SK-N-MC (cell line): Measurements from ENCODE around the gene ACSL6.

Experiments
- DNase-seq: peaks from one replicate; pipeline ENCODE4 v3.0.0-alpha.2; 2011; ENCODE audit warnings: low read depth, low spot score
- H3K27ac ChIP-seq: fragments of 200-600 bp; sonication (generic); 2 replicates; pipeline ENCODE4 v1.5.1; 2016; ENCODE audit warnings: mixed run types
- H3K36me3 ChIP-seq: fragments of 200-600 bp; sonication (generic); 2 replicates; pipeline ENCODE4 v1.6.1; 2017; ENCODE audit warnings: antibody characterized with exemption, low read length, mixed read lengths; ENCODE audit not compliant: insufficient read depth
- H3K4me3 ChIP-seq: fragments of 200-600 bp; sonication (generic); 2 replicates; pipeline ENCODE4 v1.5.1; 2016
- H3K9ac ChIP-seq: fragments of 200-600 bp; sonication (generic); 2 replicates; pipeline ENCODE4 v1.8.0; 2017; ENCODE audit warnings: mixed run types, mixed read lengths; ENCODE audit not compliant: insufficient read length
- H3K9me3 ChIP-seq: fragments of 200-600 bp; sonication (generic); 2 replicates; pipeline ENCODE4 v1.6.1; 2017; ENCODE audit warnings: low read depth, mild to moderate bottlenecking, antibody characterized with exemption, low read length, moderate library complexity, mixed read lengths
- EZH2 ChIP-seq: fragments of 200-600 bp; sonication (generic); IDR thresholded peaks from one replicate; pipeline ENCODE4 v1.6.1; 2017; ENCODE audit warnings: antibody characterized with exemption
- FOXP2 ChIP-seq: optimal IDR thresholded peaks from 2 replicates; pipeline ENCODE3; 2011; ENCODE audit warnings: mild to moderate bottlenecking, moderate library complexity; ENCODE audit not compliant: insufficient read depth; ENCODE audit errors: extremely low read length, control extremely low read depth
- POLR2AphosphoS5 ChIP-seq: IDR thresholded peaks from 2 replicates; pipeline ENCODE4 v1.6.1; 2012; ENCODE audit warnings: mild to moderate bottlenecking, low read depth, low read length, borderline replicate concordance

The ACSL6 gene

DNA sequence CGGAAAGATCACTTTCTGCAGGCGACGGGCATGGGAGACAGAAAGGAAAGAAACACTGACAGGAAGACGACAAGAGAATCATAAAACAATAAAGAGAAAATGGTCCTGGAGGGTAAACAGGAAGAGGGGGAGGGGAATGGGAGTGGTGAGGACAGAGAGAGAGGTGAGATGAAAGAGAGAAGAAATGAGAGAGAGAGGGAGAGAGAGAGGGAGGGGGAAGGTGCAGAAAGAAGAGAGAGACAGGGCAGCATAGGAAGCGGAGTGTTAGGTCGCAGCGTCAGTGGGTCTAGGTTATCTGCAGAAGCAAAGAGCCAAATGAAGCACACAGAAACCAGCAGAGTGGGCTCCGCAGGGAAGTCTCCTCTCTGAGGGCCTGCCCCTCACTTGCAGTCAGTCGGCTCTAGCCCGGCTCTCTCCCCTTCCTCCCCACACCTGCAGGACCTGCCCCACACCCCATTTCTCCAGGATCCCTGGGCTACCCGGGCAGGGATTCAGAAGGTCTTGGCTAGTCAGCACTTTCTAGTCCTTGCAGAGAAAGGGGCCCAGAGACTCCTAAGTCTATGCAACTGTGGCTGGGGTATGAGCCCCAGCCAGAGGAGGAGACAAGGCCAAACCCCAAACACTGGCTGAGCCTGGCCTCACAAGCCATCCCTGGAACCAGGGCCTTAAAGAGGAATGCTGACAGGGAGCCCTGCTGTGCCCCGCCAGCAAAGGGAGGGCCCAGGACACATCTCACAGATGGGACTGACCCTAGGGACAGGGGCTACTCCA, 36.3 kb downstream of the ACSL6 start:
- TF ChIP-seq FOXP2: no peak
- TF ChIP-seq POLR2AphosphoS5: no peak
- TF ChIP-seq EZH2: no peak
- Histone ChIP-seq H3K27ac (no peak overlapping the region), H3K9me3 (no peaks in the 10 kb centered on the region), H3K4me3 (no peak overlapping the region), H3K9ac (no peak overlapping the region), H3K36me3 (no peaks in the 10 kb centered on the region)
- no peak for DNase-seq

GRCh38 chr5:131974622-131974955, 36.9 kb downstream of the ACSL6 start:
- no peak for DNase-seq
- TF ChIP-seq POLR2AphosphoS5 (no peak), EZH2 (no peak), FOXP2 (no peak)
- H3K9ac ChIP-seq: no peak overlapping the region
- no peak overlapping the region for H3K4me3 ChIP-seq
- no peaks in the 10 kb centered on the region for H3K36me3 ChIP-seq
- no peak overlapping the region for H3K27ac ChIP-seq
- H3K9me3 ChIP-seq: no peaks in the 10 kb centered on the region

DNA sequence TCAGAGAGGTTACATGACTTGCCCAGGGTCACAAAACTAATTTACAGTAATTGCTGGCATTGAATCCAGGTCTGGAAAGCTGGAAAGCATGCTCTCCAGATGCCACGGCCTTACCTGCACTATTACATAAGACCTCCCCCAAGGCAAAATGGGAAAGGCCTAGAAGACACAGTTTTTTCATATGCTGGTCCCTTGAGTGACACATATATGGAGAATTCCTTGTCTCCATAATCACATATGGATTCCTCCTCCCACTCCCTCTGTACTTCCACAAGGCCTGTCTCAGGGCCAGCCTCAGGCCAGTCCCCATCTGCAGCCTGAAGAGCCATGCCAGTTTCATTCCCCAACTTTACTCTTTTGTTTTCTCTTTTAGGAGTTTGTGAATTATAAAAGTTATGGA, 37.4 kb downstream of the ACSL6 start:
- Histone ChIP-seq H3K4me3 (no peak overlapping the region), H3K27ac (no peak overlapping the region), H3K36me3 (no peaks in the 10 kb centered on the region), H3K9ac (no peak overlapping the region), H3K9me3 (no peaks in the 10 kb centered on the region)
- DNase-seq: no peak
- TF ChIP-seq EZH2 (no peak), FOXP2 (no peak), POLR2AphosphoS5 (no peak)

GRCh38 chr5:131973089-131973712, 38.3 kb downstream of the ACSL6 start:
- DNase-seq: no peak
- TF ChIP-seq FOXP2 (no peak), EZH2 (no peak), POLR2AphosphoS5 (no peak)
- Histone ChIP-seq H3K9ac (no peak overlapping the region), H3K4me3 (no peak overlapping the region), H3K9me3 (no peaks in the 10 kb centered on the region), H3K27ac (no peak overlapping the region), H3K36me3 (no peaks in the 10 kb centered on the region)

GRCh38 chr5:131968396-131968954, 43.0 kb downstream of the ACSL6 start:
- DNase-seq: no peak
- TF ChIP-seq POLR2AphosphoS5 (no peak), EZH2 (no peak)
- Histone ChIP-seq H3K27ac (no peak overlapping the region), H3K4me3 (no peak overlapping the region), H3K9ac (no peak overlapping the region), H3K36me3 (no peaks in the 10 kb centered on the region), H3K9me3 (no peaks in the 10 kb centered on the region)

DNA sequence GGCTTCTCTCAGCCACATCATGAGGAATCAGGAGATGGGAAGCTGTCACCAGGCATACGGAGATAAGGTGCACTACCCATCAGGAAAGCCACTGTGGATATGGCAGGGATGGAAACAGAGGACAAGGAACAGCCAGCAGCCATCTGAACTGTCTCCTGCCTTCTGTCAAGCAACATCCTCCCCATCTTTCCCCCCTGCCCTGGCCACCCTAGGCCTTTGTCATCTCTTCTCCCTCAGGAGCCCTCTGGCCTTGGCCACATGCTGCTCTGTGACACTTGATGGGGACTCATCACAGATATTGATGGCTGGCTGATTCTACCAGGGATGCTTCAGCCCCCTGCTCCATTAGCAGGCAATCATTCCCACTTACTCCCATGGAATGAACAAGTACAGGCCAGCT, 44.9 kb downstream of the ACSL6 start:
- H3K27ac ChIP-seq: no peak overlapping the region
- no peak for DNase-seq
- H3K9ac ChIP-seq: no peak overlapping the region
- H3K9me3 ChIP-seq: no peaks in the 10 kb centered on the region
- TF ChIP-seq EZH2: no peak
- H3K36me3 ChIP-seq: no peaks in the 10 kb centered on the region
- no peak overlapping the region for H3K4me3 ChIP-seq

DNA sequence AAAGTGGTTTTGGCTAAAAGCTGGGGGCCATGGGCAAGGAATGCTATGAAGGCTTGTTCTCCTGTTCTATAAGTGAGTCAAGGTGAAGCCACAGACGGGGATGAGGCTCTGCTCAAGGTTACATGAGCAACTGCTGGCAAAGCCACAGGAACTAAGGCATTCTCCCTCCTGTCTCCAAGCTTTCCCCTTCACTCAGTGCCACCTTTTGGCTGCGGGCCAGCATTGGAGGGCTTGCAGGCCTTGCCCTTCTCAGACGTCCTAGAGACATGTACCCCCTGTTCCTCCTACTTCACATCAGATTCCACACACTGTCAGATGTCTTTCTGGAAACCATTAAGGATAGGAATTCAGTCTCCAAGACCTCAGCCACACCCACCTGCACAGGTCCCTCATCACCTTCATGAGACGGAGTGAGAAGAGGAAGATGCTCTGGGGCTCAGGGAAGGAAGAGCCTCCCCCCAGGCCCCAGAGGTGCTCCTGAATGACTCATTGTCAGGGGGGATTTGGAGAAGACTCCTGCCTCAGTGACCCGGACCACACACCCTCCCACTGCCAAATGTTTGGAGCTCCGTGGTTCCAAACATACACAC, 45.5 kb downstream of the ACSL6 start:
- DNase-seq: no peak
- no peak overlapping the region for H3K9ac ChIP-seq

GRCh38 chr5:131959906-131960305, 51.6 kb downstream of the ACSL6 start:
- Histone ChIP-seq H3K4me3 (no peak overlapping the region), H3K36me3 (no peaks in the 10 kb centered on the region), H3K27ac (no peak overlapping the region), H3K9ac (no peak overlapping the region), H3K9me3 (no peaks in the 10 kb centered on the region)
- DNase-seq: no peak
- no peak for TF ChIP-seq POLR2AphosphoS5
- TF ChIP-seq FOXP2: no peak

More for the DNA sequence above, 45.5 kb downstream of the ACSL6 start:
- Histone ChIP-seq H3K4me3 (no peak overlapping the region), H3K9me3 (no peaks in the 10 kb centered on the region), H3K27ac (no peak overlapping the region), H3K36me3 (no peaks in the 10 kb centered on the region)
- TF ChIP-seq FOXP2 (no peak), POLR2AphosphoS5 (no peak), EZH2 (no peak)
